Thyroid gland (tissue), 4 donors: ENCODE measurements around the gene PIGM. TPM values are rescaled to one million over a fixed set of nuclear protein-coding genes. Genes with fewer than 3 reads are reported as not detected.
"Not testable (repeated sequence)": the region's sequence is repeated elsewhere in the genome, so short reads cannot be mapped to it uniquely, and the experiment has no call there.

Experiments used
- DNase-seq, 2 donors: peaks; one replicate each; pipeline ENCODE4 v3.0.0-alpha.2; 2019
- H3K27ac ChIP-seq, 3 donors: fragments of 200-600 bp; sonication (generic); 1 replicate in 2 of 3; 2 replicates in 1 of 3; pipeline ENCODE4 v1.5.1; 2016 to 2019; ENCODE audit warnings: mild to moderate bottlenecking in 1 of 3, moderate library complexity in 1 of 3
- H3K27me3 ChIP-seq: fragments of 200-600 bp; sonication (generic); one replicate; pipeline ENCODE4 v1.5.1; 2019
- H3K36me3 ChIP-seq, 2 donors: fragments of 200-600 bp; sonication (generic); one replicate each; pipeline ENCODE4 v1.5.1; 2016 to 2019
- H3K4me1 ChIP-seq, 2 donors: fragments of 200-600 bp; sonication (generic); one replicate each; pipeline ENCODE4 v1.5.1; 2017 to 2019
- H3K4me3 ChIP-seq, 3 donors: fragments of 200-600 bp; sonication (generic); replicated peaks in 1 of 3; 1 replicate in 2 of 3; 2 replicates in 1 of 3; pipeline ENCODE4 v1.5.1; 2016; ENCODE audit warnings: mild to moderate bottlenecking in 1 of 3
- H3K9me3 ChIP-seq: fragments of 200-600 bp; sonication (generic); one replicate; pipeline ENCODE4 v1.5.1; 2017
- POLR2A ChIP-seq, 2 donors: fragments of 450-650 bp; IDR thresholded peaks; one replicate each; pipeline ENCODE4 v1.6.1; 2017; ENCODE audit warnings: antibody characterized with exemption in 2 of 2, mild to moderate bottlenecking in 2 of 2, moderate library complexity in 1 of 2
- WGBS, 2 donors: methylation state at CpG; one replicate each; pipeline ENCODE4 v1.1.5; 2017; 5-methylcytosine and 5-hydroxymethylcytosine counted together
- intact Hi-C: fragments of 100-400 bp; cut with DNase I; formaldehyde crosslinking; loops from one replicate; pipeline ENCODE4 v1.15.1; 2023
- total RNA-seq, 4 donors: library from RNA; depleted of rRNA; stranded (reverse); fragments of >200 nt; gene quantifications; one replicate each; pipeline ENCODE4 v1.2.3, GENCODE V29; 2016
- TF ChIP-seq, protein P1 (sequence below), 6 experiments: fragments of 200-600 bp in 3 of 6; fragments of 450-650 bp in 3 of 6; sonication (generic) in 3 of 6; IDR thresholded peaks; one replicate each; pipeline ENCODE4 v1.5.1; 2016 to 2019; ENCODE audit warnings: antibody characterized with exemption in 6 of 6, mild to moderate bottlenecking in 2 of 6, inconsistent platforms in 1 of 6, moderate library complexity in 1 of 6

PIGM gene
- total RNA-seq, 4 donors from 2014 or later = 6.7 to 10.0 (median 7.4) TPM

DNA sequence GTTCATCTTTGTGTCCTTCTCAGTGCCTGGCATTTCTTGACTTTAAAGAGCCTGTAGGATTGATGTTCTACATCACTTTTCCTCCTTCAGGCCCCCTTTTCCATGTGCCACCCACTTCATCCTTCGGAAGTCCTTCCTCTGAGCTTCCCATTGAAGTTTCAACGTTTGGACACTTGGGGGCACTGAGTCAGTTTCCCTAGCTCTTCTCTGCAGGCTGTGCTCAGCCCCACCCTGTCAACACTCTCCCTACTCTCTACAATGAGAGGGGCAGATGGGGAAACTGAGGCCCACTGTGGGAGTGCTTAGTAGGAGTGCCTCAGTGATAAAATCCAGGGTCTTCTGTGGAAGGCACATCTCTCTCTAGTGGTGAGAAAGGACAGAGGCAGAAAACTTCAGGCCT lies 26.3 kb upstream of the PIGM start:
- Histone ChIP-seq H3K27ac (no peak overlapping the region), H3K36me3 (no peaks in the 10 kb centered on the region), H3K4me1 (no peaks in the 10 kb centered on the region), H3K9me3 (no peaks in the 10 kb centered on the region), H3K27me3 (no peaks in the 10 kb centered on the region), H3K4me3 (no peak overlapping the region)
- no peak for TF ChIP-seq POLR2A (IDR thresholded peaks at IDR 0.05)
- TF ChIP-seq, protein P1, sequence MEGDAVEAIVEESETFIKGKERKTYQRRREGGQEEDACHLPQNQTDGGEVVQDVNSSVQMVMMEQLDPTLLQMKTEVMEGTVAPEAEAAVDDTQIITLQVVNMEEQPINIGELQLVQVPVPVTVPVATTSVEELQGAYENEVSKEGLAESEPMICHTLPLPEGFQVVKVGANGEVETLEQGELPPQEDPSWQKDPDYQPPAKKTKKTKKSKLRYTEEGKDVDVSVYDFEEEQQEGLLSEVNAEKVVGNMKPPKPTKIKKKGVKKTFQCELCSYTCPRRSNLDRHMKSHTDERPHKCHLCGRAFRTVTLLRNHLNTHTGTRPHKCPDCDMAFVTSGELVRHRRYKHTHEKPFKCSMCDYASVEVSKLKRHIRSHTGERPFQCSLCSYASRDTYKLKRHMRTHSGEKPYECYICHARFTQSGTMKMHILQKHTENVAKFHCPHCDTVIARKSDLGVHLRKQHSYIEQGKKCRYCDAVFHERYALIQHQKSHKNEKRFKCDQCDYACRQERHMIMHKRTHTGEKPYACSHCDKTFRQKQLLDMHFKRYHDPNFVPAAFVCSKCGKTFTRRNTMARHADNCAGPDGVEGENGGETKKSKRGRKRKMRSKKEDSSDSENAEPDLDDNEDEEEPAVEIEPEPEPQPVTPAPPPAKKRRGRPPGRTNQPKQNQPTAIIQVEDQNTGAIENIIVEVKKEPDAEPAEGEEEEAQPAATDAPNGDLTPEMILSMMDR (IDR thresholded peaks at IDR 0.05) = peak in 2 of 6 experiments; percentile 21 to 23
- intact Hi-C loops = no loop called here
- 38 to 43% methylated on average over 2 of the region's 2 CpGs for WGBS, 2 donors
- DNase-seq = no peak

DNA sequence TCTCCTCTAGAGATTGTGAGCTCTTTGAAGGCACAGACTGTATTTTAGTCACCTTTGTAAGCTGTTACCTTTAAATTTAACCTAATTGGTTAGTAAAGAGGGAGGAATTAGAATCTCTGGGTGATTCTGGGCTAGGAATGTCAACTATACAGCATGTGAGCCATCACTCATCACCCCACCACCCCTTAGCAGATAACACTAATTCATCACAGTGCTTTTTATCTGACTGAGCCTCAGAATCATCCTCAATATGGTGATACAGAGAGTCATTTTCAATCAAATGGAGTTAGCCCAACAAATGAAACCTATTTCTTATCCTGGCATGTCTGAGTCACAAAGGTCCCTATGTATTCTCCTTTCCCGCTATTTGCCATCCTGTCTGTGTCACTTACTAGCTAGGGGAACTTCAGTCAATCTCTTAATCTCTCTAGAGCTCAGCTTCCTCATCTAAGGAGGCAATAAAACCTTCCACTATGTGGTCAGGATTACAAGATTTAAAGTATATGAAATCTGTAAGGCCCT lies 24.9 kb upstream of the PIGM start:
- intact Hi-C loops = no loop called here
- Histone ChIP-seq H3K4me3 (no peak overlapping the region), H3K4me1 (no peaks in the 10 kb centered on the region), H3K27ac (no peak overlapping the region), H3K36me3 (no peaks in the 10 kb centered on the region), H3K27me3 (no peaks in the 10 kb centered on the region), H3K9me3 (no peaks in the 10 kb centered on the region)
- 91 to 97% methylated on average over 1 of the region's 1 CpG for WGBS, 2 donors
- DNase-seq = no peak
- TF ChIP-seq, protein P1 (IDR thresholded peaks at IDR 0.05) = no peak
- TF ChIP-seq POLR2A (IDR thresholded peaks at IDR 0.05) = no peak

DNA sequence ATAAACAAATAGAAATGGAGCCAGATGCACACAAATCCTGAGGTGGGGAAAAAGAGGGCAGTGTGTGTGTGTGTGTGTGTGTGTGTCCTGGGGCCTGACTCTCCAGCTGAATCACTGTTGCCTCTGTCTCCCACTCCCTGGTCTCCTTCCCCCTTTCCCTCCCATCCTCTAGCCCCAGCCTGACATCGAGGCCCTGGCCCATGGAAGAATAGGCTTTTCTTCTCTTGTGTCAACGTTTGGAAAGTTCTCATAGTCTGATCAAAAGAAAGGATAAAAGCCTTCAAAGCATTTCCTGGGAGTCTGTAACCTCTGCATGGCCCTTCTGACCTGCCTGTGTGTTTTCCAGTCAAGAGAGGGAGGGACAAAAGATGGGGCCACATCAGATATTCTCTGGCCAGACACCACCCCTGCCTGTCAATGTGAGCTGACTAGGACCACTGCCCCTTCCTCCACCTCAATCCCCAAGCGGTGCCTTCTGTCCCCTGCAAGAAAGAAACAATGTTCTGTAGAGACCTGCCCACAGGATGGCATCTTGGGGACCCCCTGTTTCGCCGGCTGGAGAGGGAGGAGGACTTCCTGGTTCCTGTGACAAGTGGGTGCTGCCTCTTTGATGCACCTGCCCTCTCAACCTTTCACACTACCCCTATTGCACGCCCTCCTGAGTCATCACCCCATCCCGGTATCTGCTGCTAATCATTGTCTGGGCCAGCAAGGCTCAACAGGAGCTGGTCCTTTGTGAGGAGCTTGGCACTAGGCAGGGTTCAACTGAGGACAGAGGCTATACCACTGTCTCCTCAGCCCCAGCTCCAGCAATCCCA lies 22.0 kb upstream of the PIGM start:
- no peaks in the 10 kb centered on the region for H3K4me1 ChIP-seq
- no peaks in the 10 kb centered on the region for H3K9me3 ChIP-seq
- no peaks in the 10 kb centered on the region for H3K27me3 ChIP-seq
- no peaks in the 10 kb centered on the region for H3K36me3 ChIP-seq
- H3K4me3 ChIP-seq = no peak overlapping the region
- WGBS, 2 donors = 58 to 60% methylated on average over 7 of the region's 7 CpGs
- TF ChIP-seq, protein P1 (IDR thresholded peaks at IDR 0.05) = no peak
- TF ChIP-seq POLR2A (IDR thresholded peaks at IDR 0.05) = no peak
- no peak overlapping the region for H3K27ac ChIP-seq
- no peak for DNase-seq
- intact Hi-C loops = no loop called here

DNA sequence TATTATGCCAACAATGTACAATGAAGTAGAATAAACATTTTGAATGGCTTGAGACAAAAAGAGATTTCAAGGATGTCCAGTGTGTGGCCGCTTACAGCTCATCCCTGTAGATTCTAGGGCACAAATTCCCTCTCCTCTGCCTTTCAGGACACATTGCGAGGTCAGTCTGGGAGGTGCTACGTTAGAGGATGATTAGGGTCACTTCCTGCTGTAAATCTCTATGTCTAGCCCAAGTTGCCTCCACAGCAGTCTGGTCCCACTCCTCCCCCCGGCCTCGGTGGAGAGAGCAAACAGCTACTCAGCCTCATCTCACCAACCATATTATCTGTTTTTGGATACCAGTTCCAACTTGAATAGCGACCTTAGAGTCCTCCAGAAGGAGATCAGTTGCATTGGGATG lies 21.1 kb upstream of the PIGM start:
- no peak for DNase-seq
- TF ChIP-seq, protein P1 (IDR thresholded peaks at IDR 0.05) = no peak
- no peak for TF ChIP-seq POLR2A (IDR thresholded peaks at IDR 0.05)
- no peaks in the 10 kb centered on the region for H3K27me3 ChIP-seq
- WGBS, 2 donors = 63 to 65% methylated on average over 6 of the region's 6 CpGs
- H3K4me3 ChIP-seq = no peak overlapping the region
- no peaks in the 10 kb centered on the region for H3K36me3 ChIP-seq
- H3K4me1 ChIP-seq = no peaks in the 10 kb centered on the region
- intact Hi-C loops = no loop called here
- H3K27ac ChIP-seq = no peak overlapping the region
- H3K9me3 ChIP-seq = no peaks in the 10 kb centered on the region

DNA sequence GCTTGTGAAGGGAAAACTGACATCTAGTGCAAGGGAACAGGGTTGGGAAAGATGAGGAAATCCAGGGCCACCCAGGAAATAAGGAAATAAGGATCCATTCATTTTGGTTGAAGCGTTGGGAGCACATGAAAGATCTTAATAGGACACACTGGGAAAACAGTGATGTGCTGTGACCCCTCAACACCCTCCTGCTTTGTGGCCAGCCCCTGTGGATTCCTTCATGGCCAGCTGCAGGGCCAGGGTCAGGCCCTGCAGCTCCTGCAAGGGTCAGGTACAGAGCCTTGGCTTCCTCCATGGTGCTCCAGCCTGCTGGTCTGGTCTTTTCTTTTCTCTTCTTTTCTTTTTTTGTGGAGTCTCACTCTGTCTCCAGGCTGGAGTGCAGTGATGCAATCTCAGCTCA lies 18.8 kb upstream of the PIGM start:
- WGBS, 2 donors = 80 to 100% methylated on average over 1 of the region's 1 CpG
- TF ChIP-seq, protein P1 (IDR thresholded peaks at IDR 0.05) = no peak
- no peak for TF ChIP-seq POLR2A (IDR thresholded peaks at IDR 0.05)
- no peaks in the 10 kb centered on the region for H3K27me3 ChIP-seq
- no peak overlapping the region for H3K27ac ChIP-seq
- H3K4me1 ChIP-seq = peaks cover 0 to 10% of the 10 kb centered on the region in 2 donors
- DNase-seq = no peak
- no peaks in the 10 kb centered on the region for H3K9me3 ChIP-seq
- intact Hi-C loops = no loop called here
- no peaks in the 10 kb centered on the region for H3K36me3 ChIP-seq
- H3K4me3 ChIP-seq = no peak overlapping the region

DNA sequence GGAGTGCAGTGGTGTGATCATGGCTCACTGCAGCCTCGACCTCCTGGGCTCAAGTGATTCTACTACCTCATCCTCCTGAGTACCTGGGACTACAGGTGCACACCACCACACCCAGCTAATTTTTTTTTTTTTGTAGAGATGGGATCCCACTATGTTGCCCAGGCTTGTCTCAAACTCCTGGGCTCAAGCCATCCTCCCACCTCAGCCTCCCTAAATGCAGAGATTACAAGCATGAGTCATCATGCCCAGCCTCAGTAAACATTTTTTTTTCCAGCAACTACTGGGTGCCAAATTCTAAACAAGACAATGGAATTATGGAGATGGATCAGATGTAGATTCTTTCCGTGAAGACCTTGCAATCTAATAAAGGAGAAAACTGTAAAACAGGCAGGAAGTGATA lies 18.4 kb upstream of the PIGM start:
- H3K36me3 ChIP-seq, H3K27me3 ChIP-seq, DNase-seq, H3K27ac ChIP-seq, H3K9me3 ChIP-seq, intact Hi-C loops, H3K4me3 ChIP-seq: not testable (repeated sequence)
- WGBS, 2 donors = 79 to 80% methylated on average over 2 of the region's 2 CpGs
- peaks cover 0 to 10% of the 10 kb centered on the region in 2 donors for H3K4me1 ChIP-seq
